H9 (cell line): ENCODE data around the gene MRPS17. TPM values are rescaled to one million over a fixed set of nuclear protein-coding genes. Genes with fewer than 3 reads are reported as not detected.

Experiments
- DNase-seq: peaks from one replicate; pipeline ENCODE4 v3.0.0-alpha.2; 2017
- H2AFZ ChIP-seq: one replicate; pipeline ENCODE4 v1.6.1; 2013; ENCODE audit warnings: mild to moderate bottlenecking, low read length, control low read depth, moderate library complexity
- H2AK5ac ChIP-seq: 2 replicates; pipeline ENCODE4 v1.6.1; 2013; ENCODE audit warnings: low read length, control low read depth, mixed read lengths; ENCODE audit not compliant: insufficient read length
- H2BK120ac ChIP-seq: one replicate; pipeline ENCODE4 v1.6.1; 2013; ENCODE audit warnings: low read depth, mild to moderate bottlenecking, low read length, control low read depth, inconsistent platforms; ENCODE audit not compliant: poor library complexity, severe bottlenecking
- H2BK12ac ChIP-seq: 2 replicates; pipeline ENCODE4 v1.6.1; 2013; ENCODE audit warnings: low read length, control low read depth, mixed read lengths, low read depth; ENCODE audit not compliant: insufficient read length
- H2BK15ac ChIP-seq: 2 replicates; pipeline ENCODE4 v1.6.1; 2013; ENCODE audit warnings: low read depth, low read length, control low read depth
- H2BK20ac ChIP-seq: one replicate; pipeline ENCODE4 v1.6.1; 2013; ENCODE audit warnings: low read depth, mild to moderate bottlenecking, low read length, control low read depth, inconsistent platforms; ENCODE audit not compliant: poor library complexity, severe bottlenecking
- H2BK5ac ChIP-seq: 2 replicates; pipeline ENCODE4 v1.6.1; 2013; ENCODE audit warnings: low read length, control low read depth, mixed read lengths; ENCODE audit not compliant: insufficient read length
- H3K14ac ChIP-seq: 2 replicates; pipeline ENCODE4 v1.6.1; 2013; ENCODE audit warnings: low read length, control low read depth; ENCODE audit not compliant: insufficient read depth
- H3K18ac ChIP-seq: 2 replicates; pipeline ENCODE4 v1.6.1; 2013; ENCODE audit warnings: low read depth, mild to moderate bottlenecking, mixed read lengths, low read length, control low read depth; ENCODE audit not compliant: insufficient read length
- H3K23ac ChIP-seq: 2 replicates; pipeline ENCODE4 v1.6.1; 2013; ENCODE audit warnings: low read length, control low read depth, mixed read lengths, low read depth; ENCODE audit not compliant: insufficient read length
- H3K23me2 ChIP-seq: 2 replicates; pipeline ENCODE4 v1.6.1; 2013; ENCODE audit warnings: low read depth, mild to moderate bottlenecking, mixed read lengths, low read length, control low read depth; ENCODE audit not compliant: insufficient read length, poor library complexity, severe bottlenecking
- H3K27ac ChIP-seq: 2 replicates; pipeline ENCODE4 v1.5.1; 2013; ENCODE audit warnings: low read length, control low read depth, mixed read lengths, low read depth; ENCODE audit not compliant: insufficient read length
- H3K27me3 ChIP-seq: 2 replicates; pipeline ENCODE4 v1.6.1; 2013; ENCODE audit warnings: low read length, control low read depth, inconsistent platforms; ENCODE audit not compliant: insufficient read depth
- H3K4ac ChIP-seq: 2 replicates; pipeline ENCODE4 v1.6.1; 2013; ENCODE audit warnings: low read depth, mild to moderate bottlenecking, control low read depth, inconsistent platforms, low read length, moderate library complexity
- H3K4me1 ChIP-seq: 2 replicates; pipeline ENCODE4 v1.6.1; 2013; ENCODE audit warnings: low read length, control low read depth, inconsistent platforms; ENCODE audit not compliant: insufficient read depth
- H3K4me2 ChIP-seq: 2 replicates; pipeline ENCODE4 v1.6.1; 2013; ENCODE audit warnings: low read length, control low read depth, mixed read lengths; ENCODE audit not compliant: insufficient read length, insufficient read depth
- H3K56ac ChIP-seq: 2 replicates; pipeline ENCODE4 v1.6.1; 2013; ENCODE audit warnings: low read depth, mild to moderate bottlenecking, mixed read lengths, low read length, control low read depth; ENCODE audit not compliant: insufficient read length
- H3K79me1 ChIP-seq: 2 replicates; pipeline ENCODE4 v1.6.1; 2013; ENCODE audit warnings: low read depth, mild to moderate bottlenecking, moderate library complexity, low read length, control low read depth, inconsistent platforms; ENCODE audit not compliant: insufficient read depth, poor library complexity, severe bottlenecking
- H3K79me2 ChIP-seq: 2 replicates; pipeline ENCODE4 v1.6.1; 2013; ENCODE audit warnings: low read length, control low read depth, inconsistent platforms; ENCODE audit not compliant: insufficient read depth
- H3K9ac ChIP-seq: 2 replicates; pipeline ENCODE4 v1.6.1; 2013; ENCODE audit warnings: low read length, control low read depth, mixed read lengths; ENCODE audit not compliant: insufficient read length; ENCODE audit errors: extremely low read depth
- H3K9me3 ChIP-seq: one replicate; pipeline ENCODE4 v1.6.1; 2013; ENCODE audit warnings: low read depth, low read length, inconsistent platforms; ENCODE audit not compliant: control insufficient read depth
- H3T11ph ChIP-seq: one replicate; pipeline ENCODE4 v1.6.1; 2013; ENCODE audit warnings: mild to moderate bottlenecking, low read length, control low read depth, inconsistent platforms
- H4K20me1 ChIP-seq: one replicate; pipeline ENCODE4 v1.6.1; 2013; ENCODE audit not compliant: control insufficient read depth, insufficient read length, insufficient read depth
- H4K5ac ChIP-seq: 2 replicates; pipeline ENCODE4 v1.6.1; 2013; ENCODE audit warnings: low read depth, mild to moderate bottlenecking, mixed read lengths, low read length, control low read depth; ENCODE audit not compliant: insufficient read length
- H4K8ac ChIP-seq: replicated peaks from 2 replicates; pipeline ENCODE4 v1.6.1; 2013; ENCODE audit warnings: low read length, control low read depth, mixed read lengths, low read depth; ENCODE audit not compliant: insufficient read length
- H4K91ac ChIP-seq: 2 replicates; pipeline ENCODE4 v1.6.1; 2013; ENCODE audit warnings: low read depth, mild to moderate bottlenecking, moderate library complexity, mixed read lengths, low read length, control low read depth; ENCODE audit not compliant: insufficient read length
- H3K27ac Mint-ChIP-seq, 3 experiments: 2 replicates in 2 of 3; 3 replicates in 1 of 3; pipeline ENCODE4 v1.8.0; 2020 to 2021; ENCODE audit warnings: mixed read lengths in 3 of 3, mild to moderate bottlenecking in 1 of 3, moderate library complexity in 1 of 3
- H3K27me3 Mint-ChIP-seq: 2 replicates; pipeline ENCODE4 v1.8.0; 2021; ENCODE audit warnings: low read depth, mild to moderate bottlenecking, moderate library complexity, mixed read lengths
- H3K36me3 Mint-ChIP-seq, 3 experiments: 2 replicates in 2 of 3; 3 replicates in 1 of 3; pipeline ENCODE4 v1.8.0; 2020 to 2021; ENCODE audit warnings: low read depth in 3 of 3, mixed read lengths in 3 of 3; ENCODE audit not compliant: insufficient read depth in 1 of 3
- H3K4me1 Mint-ChIP-seq, 2 experiments: 2 replicates each; pipeline ENCODE4 v1.8.0; 2020; ENCODE audit warnings: mixed read lengths in 2 of 2
- H3K4me3 Mint-ChIP-seq, 2 experiments: 2 replicates in 1 of 2; 3 replicates in 1 of 2; pipeline ENCODE4 v1.8.0; 2020 to 2021; ENCODE audit warnings: mild to moderate bottlenecking in 2 of 2, mixed read lengths in 2 of 2, moderate library complexity in 1 of 2
- H3K9me3 Mint-ChIP-seq, 2 experiments: 2 replicates in 1 of 2; 3 replicates in 1 of 2; pipeline ENCODE4 v1.8.0; 2020; ENCODE audit warnings: mild to moderate bottlenecking in 2 of 2, mixed read lengths in 2 of 2, moderate library complexity in 1 of 2
- WGBS: extraction: QIAGEN DNeasy Blood & Tissue Kit; methylation state at CpG from one replicate; pipeline ENCODE4 v1.1.7; 2013; ENCODE audit warnings: missing lambda C conversion rate, low lambda C conversion rate, mixed read lengths; ENCODE audit not compliant: insufficient read length; ENCODE audit errors: extremely low coverage; 5-methylcytosine and 5-hydroxymethylcytosine counted together
- total RNA-seq: library from RNA; stranded (reverse); gene quantifications from 2 replicates; pipeline ENCODE4 v1.2.1, GENCODE V29; 2021
- TF ChIP-seq, protein P1 (sequence below): fragments of 200-600 bp; sonication (generic); conservative IDR thresholded peaks from 3 replicates; pipeline ENCODE4 v1.8.0; 2021; ENCODE audit warnings: antibody characterized with exemption, mild to moderate bottlenecking

MRPS17 gene
- total RNA-seq, 1 experiment from 2014 or later = 28.0 TPM

DNA sequence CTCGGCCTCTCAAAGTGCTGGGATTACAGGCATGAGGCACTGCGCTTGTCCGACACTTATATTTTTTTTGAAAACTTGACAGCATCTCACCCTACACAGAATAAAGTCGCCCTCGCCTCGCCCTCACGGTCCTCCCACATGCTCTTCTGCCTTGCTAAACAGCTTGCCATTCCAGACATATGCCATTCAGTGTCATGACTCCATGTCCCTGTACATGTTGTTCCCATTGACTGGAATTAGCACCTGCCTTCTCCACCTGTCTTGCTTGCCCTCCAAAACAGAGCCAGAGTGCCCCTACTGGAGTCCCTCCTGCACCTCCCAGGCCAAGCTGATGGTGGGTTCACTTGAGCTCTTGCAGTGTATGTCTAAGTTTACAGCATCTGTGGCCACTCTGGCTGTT is 18.9 kb downstream of the MRPS17 start:
- no peak overlapping the region for H3K4me2 ChIP-seq
- H3K79me1 ChIP-seq = peaks cover 2% of the 10 kb centered on the region
- H3K4me1 ChIP-seq = no peaks in the 10 kb centered on the region
- H4K91ac ChIP-seq = no peak overlapping the region
- no peak overlapping the region for H4K5ac ChIP-seq
- no peak overlapping the region for H3K9ac ChIP-seq
- Mint-ChIP-seq H3K27me3 (no peaks in the 10 kb centered on the region), H3K4me3 (no peak overlapping the region), H3K4me1 (peaks cover 15 to 16% of the 10 kb centered on the region in 2 experiments), H3K27ac (no peak overlapping the region), H3K9me3 (no peaks in the 10 kb centered on the region), H3K36me3 (peaks cover 4 to 26% (median 18%) of the 10 kb centered on the region in 3 experiments; a peak in 6 of 7 replicates)
- H4K20me1 ChIP-seq = no peaks in the 10 kb centered on the region
- no peak overlapping the region for H3K18ac ChIP-seq
- H3K23me2 ChIP-seq = no peaks in the 10 kb centered on the region
- H2BK15ac ChIP-seq = no peak overlapping the region
- H3K4ac ChIP-seq = no peak overlapping the region
- no peaks in the 10 kb centered on the region for H3K27me3 ChIP-seq
- H3K56ac ChIP-seq = no peak overlapping the region
- no peak overlapping the region for H3K23ac ChIP-seq
- H2BK12ac ChIP-seq = no peak overlapping the region
- no peak overlapping the region for H3K14ac ChIP-seq
- H3K79me2 ChIP-seq = no peaks in the 10 kb centered on the region; the same call in 1 of the 2 replicates
- no peak for DNase-seq
- H3T11ph ChIP-seq = no peak overlapping the region
- H2BK120ac ChIP-seq = no peak overlapping the region
- TF ChIP-seq, protein P1, sequence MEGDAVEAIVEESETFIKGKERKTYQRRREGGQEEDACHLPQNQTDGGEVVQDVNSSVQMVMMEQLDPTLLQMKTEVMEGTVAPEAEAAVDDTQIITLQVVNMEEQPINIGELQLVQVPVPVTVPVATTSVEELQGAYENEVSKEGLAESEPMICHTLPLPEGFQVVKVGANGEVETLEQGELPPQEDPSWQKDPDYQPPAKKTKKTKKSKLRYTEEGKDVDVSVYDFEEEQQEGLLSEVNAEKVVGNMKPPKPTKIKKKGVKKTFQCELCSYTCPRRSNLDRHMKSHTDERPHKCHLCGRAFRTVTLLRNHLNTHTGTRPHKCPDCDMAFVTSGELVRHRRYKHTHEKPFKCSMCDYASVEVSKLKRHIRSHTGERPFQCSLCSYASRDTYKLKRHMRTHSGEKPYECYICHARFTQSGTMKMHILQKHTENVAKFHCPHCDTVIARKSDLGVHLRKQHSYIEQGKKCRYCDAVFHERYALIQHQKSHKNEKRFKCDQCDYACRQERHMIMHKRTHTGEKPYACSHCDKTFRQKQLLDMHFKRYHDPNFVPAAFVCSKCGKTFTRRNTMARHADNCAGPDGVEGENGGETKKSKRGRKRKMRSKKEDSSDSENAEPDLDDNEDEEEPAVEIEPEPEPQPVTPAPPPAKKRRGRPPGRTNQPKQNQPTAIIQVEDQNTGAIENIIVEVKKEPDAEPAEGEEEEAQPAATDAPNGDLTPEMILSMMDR = no peak
- H3K9me3 ChIP-seq = no peaks in the 10 kb centered on the region
- no peak overlapping the region for H4K8ac ChIP-seq
- no peak overlapping the region for H2BK5ac ChIP-seq
- H3K27ac ChIP-seq = no peak overlapping the region
- H2BK20ac ChIP-seq = no peak overlapping the region
- H2AK5ac ChIP-seq = no peak overlapping the region
- H2AFZ ChIP-seq = no peak overlapping the region
- WGBS = no CpG with 5 or more reads among the region's 7 CpGs
